HG02588 (cell line): ENCODE results near the gene NTN3.

Experiments
- ATAC-seq: cut with Tn5 transposase; IDR thresholded peaks from one replicate; pipeline ENCODE4 v1.9.1; 2021; ENCODE audit warnings: mild to moderate bottlenecking, moderate library complexity; ENCODE audit not compliant: unreplicated experiment

NTN3 gene

GRCh38 chr16:2495041-2495440, 23.9 kb downstream of the NTN3 start:
- no peak for ATAC-seq

DNA sequence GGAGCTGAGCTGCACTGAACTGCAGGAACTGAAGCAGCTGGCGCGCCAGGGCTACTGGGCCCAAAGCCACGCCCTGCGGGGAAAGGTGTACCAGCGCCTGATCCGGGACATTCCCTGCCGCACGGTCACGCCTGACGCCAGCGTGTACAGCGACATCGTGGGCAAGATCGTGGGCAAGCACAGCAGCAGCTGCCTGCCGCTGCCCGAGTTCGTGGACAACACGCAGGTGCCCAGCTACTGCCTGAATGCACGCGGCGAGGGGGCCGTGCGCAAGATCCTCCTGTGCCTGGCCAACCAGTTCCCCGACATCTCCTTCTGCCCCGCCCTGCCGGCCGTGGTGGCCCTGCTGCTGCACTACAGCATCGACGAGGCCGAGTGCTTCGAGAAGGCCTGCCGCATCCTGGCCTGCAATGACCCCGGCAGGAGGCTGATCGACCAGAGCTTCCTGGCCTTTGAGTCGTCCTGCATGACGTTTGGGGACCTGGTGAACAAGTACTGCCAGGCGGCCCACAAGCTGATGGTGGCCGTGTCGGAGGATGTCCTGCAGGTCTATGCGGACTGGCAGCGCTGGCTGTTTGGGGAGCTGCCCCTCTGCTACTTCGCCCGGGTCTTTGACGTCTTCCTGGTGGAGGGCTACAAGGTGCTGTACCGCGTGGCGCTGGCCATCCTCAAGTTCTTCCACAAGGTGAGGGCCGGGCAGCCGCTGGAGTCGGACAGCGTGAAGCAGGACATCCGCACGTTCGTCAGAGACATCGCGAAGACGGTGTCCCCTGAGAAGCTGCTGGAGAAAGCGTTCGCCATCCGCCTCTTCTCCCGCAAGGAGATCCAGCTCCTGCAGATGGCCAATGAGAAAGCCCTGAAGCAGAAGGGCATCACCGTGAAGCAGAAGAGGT, 25.4 kb downstream of the NTN3 start:
- ATAC-seq = no peak

GRCh38 chr16:2497116-2497630, 26.1 kb downstream of the NTN3 start:
- no peak for ATAC-seq

- ATAC-seq = no peak
Measured at GRCh38 chr16:2497695-2498484, 26.8 kb downstream of the NTN3 start.

GRCh38 chr16:2498531-2499253, 27.6 kb downstream of the NTN3 start:
- ATAC-seq = no peak

DNA sequence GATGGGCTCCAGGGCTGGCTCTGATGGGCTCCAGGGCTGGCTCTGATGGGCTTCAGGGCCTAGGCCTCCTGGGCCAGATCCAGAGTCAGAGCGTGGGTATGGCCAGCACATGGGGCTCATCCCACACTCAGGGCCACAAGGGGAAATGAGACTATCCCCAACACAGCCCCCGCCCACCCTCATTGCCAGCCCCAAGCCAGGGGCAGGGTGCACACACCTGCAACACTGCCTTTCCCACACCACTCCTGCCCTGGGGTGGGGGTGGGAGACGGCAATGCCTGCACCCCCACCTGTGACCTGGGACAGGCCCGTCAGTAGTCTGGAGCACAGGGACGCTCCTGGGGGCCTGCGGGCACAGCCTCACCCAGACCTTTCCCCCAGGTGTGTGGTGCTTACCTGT, 28.4 kb downstream of the NTN3 start:
- ATAC-seq = no peak

DNA sequence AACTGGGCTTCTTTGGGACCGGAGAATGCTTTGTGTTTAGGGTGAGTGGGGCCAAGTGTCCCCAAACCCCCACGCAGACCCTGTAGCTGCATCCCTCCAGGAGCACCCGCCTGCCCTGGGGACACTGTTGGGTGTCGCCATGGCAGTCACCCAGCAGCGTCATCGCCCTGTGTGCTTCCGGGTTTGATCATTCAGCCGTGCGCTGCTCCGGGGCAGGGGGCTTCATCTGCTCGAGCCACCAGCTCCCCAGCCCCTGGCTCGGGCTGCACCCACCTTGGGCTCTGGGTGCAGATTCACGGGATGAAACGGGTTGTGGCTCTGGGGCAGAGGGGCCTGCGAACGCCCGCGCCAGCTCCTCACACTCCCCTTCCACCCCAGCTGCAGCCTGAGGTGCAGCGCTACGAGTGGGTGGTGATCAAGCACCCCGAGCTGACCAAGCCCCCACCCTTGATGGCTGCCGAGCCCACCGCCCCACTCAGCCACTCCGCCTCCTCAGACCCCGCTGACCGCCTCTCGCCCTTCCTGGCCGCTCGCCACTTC, 28.9 kb downstream of the NTN3 start:
- no peak for ATAC-seq

DNA sequence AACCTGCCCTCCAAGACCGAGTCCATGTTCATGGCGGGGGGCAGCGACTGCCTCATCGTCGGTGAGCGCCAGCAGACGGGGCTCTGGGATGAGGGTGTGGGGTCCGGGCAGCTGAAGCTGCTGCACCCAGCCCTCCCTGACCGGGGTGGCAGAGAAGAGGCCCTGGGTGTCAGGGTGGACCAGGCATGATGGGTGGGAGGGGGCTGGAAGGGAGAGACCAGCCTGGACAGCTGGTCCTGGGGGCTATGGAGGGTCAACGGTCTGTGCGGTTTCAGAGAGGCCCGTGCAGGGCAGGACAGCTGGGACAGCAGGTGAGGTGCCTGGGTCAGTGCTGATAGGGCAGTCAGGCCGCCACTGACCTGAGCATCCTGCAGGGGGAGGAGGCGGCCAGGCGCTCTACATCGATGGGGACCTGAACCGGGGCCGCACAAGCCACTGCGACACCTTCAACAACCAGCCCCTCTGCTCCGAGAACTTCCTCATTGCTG, 29.4 kb downstream of the NTN3 start:
- ATAC-seq = no peak

GRCh38 chr16:2500918-2501750, 30.0 kb downstream of the NTN3 start:
- no peak for ATAC-seq

GRCh38 chr16:2501946-2502895, 31.1 kb downstream of the NTN3 start:
- no peak for ATAC-seq

DNA sequence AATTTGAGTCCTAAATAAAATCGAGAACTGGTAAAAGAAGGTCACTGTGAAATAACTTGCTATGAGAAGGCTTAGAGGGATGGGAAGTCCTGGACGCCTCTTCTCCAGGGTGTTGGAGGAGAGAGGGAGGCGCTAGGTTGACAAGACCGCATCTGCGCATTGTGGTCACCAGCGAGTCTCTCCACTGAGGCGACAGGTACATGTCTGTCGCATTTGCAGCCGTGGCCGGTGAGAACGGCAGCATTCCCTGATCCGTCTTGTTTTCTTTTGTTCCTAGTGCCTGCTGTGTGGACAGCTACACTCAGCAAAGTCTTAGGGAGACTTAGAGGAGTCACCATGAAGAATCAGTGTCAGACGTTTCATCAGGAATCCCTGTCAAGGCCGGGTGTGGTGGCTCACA, 34.6 kb downstream of the NTN3 start:
- ATAC-seq = no peak

DNA sequence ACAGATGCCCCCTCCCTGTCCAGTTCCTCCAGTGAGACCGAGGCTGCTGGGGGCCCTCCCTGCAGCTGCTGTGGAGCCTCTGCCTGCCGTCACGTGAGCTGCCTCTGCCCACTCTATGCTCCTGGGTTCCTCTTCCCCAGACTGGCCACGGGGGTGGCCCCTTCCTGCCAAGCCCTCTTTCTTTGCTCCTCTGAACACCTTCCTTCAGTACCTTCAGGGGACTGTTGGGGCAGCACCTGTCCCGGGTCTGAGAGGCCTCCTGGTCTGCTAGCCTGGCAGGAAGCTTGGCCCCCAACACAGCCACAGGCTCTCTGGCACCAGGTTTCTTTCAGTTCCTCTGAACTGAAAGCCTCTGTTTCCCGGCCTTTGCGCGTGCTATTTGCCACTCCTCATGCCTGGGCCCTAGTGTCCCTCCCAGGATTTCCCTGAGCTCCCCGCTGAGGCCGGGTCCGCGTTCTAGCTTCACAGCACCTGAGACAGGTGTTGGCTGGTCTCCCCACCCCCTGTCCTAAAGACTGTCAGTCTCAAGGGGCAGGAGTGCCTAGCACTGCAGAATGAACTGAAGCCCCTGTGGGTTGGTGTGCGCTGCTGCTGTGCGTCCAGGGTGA, 36.1 kb downstream of the NTN3 start:
- ATAC-seq = peak; percentile 50

DNA sequence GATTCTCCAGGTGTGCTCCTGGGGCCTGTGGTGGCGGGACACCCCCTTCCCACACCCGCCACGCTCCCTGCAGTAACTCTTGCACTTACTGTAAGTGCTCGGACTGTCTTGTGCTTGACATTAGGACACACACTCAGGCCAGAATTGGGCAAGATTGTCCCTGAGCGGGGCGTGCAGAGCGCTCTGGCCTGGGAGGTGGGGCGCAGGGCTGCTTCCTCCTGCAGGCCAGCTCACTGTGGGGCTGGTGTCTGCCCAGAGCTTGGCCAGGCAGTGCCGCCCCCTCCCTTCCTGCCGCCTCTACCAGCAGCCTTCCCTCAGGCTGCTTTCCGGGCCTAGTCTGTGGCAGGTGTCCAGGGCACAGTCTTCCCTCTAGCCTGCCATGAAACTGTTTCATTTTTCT, 36.6 kb downstream of the NTN3 start:
- ATAC-seq = peak; percentile 7

DNA sequence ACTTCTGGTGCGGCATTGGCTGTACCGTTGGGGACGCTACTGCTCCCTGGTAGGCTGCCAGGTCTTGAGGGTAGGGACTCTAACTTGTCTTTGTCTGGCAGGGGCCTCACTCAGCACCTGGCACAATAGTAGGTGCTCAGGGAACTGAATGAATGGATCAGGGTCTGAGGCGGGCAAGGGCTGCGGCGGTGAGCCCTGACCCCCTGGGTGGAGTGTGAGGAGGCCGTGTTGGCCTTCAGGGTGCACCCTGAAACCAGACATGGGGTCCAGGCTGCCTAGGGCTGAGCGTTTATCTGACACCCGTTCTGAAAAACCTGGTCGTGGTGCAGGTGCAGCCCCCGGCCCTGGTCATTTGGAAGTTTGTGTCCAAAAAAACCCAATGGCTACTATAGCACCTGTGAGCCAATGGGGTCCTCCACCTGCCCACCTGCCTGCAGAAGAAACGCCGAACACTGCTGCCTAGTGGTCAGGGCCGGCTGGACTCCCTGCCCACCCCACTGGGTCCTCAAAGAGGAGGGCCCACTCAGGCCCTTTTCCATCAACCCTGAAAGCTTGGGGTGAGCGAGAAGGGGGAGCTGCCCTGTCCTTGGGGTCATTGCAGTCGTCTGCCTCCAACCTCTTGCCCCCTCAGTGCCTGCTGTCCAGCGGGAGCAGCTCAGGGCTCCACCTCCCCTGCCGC, 37.8 kb downstream of the NTN3 start:
- no peak for ATAC-seq

DNA sequence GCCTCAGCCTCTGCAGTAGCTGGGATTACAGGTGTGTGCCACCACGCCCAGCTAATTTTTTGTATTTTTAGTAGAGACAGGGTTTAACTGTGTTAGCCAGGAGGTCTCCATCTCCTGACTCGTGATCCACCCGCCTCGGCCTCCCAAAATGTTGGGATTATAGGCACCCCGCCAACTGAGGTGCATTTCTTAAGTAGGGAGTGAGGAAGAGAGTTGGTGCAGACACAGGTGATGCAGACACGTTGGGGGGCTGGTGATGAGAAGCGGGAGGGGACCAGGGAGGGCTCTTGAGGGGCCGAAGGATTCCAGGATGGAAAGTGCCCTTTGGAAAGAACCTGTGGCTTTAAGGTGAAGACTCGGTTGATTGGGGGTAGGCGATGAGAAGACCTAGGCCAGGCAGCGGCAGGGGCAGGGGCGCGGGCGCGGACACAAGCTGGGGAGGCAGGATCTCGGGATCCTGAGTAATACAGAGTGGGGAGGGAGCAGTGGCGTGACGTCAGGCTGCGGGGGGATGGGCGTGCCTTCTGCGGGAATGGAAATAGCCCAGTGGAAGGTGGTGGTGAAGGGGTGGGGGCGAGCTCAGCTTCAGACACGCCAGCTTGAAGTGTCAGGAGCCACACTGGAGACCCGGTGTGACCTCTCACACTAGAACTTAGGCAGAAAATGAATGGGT, 40.2 kb downstream of the NTN3 start:
- no peak for ATAC-seq

GRCh38 chr16:2511996-2512734, 41.1 kb downstream of the NTN3 start:
- no peak for ATAC-seq
